Stomach (tissue), 4 donors: Measurements from ENCODE around the gene ELMO3.

Experiments
- CTCF ChIP-seq, 7 experiments: fragments of 450-650 bp in 4 of 7; fragments of 200-600 bp in 3 of 7; sonication (generic) in 3 of 7; IDR thresholded peaks; one replicate each; pipeline ENCODE4 v1.5.1; 2016 to 2019; ENCODE audit warnings: antibody characterized with exemption in 7 of 7, control low read depth in 2 of 7, mild to moderate bottlenecking in 1 of 7
- EP300 ChIP-seq: sonication (generic); formaldehyde crosslinking; IDR thresholded peaks from one replicate; pipeline ENCODE4 v1.6.1; 2017; ENCODE audit warnings: antibody characterized with exemption
- POLR2A ChIP-seq, 4 donors: fragments of 450-650 bp; IDR thresholded peaks; one replicate each; pipeline ENCODE4 v1.6.1; 2016; ENCODE audit warnings: antibody characterized with exemption in 4 of 4, control low read depth in 2 of 4, mild to moderate bottlenecking in 1 of 4, moderate library complexity in 1 of 4
- POLR2AphosphoS5 ChIP-seq, 3 donors: sonication (generic); formaldehyde crosslinking; IDR thresholded peaks; one replicate each; pipeline ENCODE4 v1.6.1; 2016; ENCODE audit warnings: antibody characterized with exemption in 3 of 3

- TF ChIP-seq POLR2AphosphoS5 (IDR thresholded peaks at IDR 0.05), result no peak
- TF ChIP-seq CTCF (IDR thresholded peaks at IDR 0.05), result no peak
- no peak for TF ChIP-seq POLR2A (IDR thresholded peaks at IDR 0.05)
- TF ChIP-seq EP300, result no peak
Measured at GRCh38 chr16:67202956-67203493, 4.1 kb downstream of the ELMO3 start.
